Mesothelial cell of epicardium (in vitro differentiated cells): ENCODE data around the gene PTGER2. TPM values are rescaled to one million over a fixed set of nuclear protein-coding genes. Genes with fewer than 3 reads are reported as not detected.

Experiments
- DNase-seq, 2 experiments: peaks; one replicate each; pipeline ENCODE4 v3.0.0; 2021; ENCODE audit warnings: low spot score in 2 of 2; ENCODE audit not compliant: unreplicated experiment in 2 of 2
- H3K27ac Mint-ChIP-seq: 2 replicates; pipeline ENCODE4 v1.8.0; 2021; ENCODE audit warnings: mixed read lengths
- H3K27me3 Mint-ChIP-seq: 2 replicates; pipeline ENCODE4 v1.8.0; 2021; ENCODE audit warnings: low read depth, mixed read lengths
- H3K36me3 Mint-ChIP-seq: 2 replicates; pipeline ENCODE4 v1.8.0; 2021; ENCODE audit warnings: mixed read lengths
- H3K4me1 Mint-ChIP-seq: 2 replicates; pipeline ENCODE4 v1.8.0; 2021; ENCODE audit warnings: mixed read lengths
- H3K4me3 Mint-ChIP-seq: 2 replicates; pipeline ENCODE4 v1.8.0; 2021; ENCODE audit warnings: mild to moderate bottlenecking, moderate library complexity, mixed read lengths
- H3K9me3 Mint-ChIP-seq: 2 replicates; pipeline ENCODE4 v1.8.0; 2021; ENCODE audit warnings: mixed read lengths
- total RNA-seq: library from RNA; stranded (reverse); gene quantifications from 3 replicates; pipeline ENCODE4 v1.2.1, GENCODE V29; 2021
- TF ChIP-seq, protein P1 (sequence below): fragments of 200-600 bp; sonication (generic); IDR thresholded peaks from one replicate; pipeline ENCODE4 v1.5.0; 2021; ENCODE audit warnings: antibody characterized with exemption; ENCODE audit not compliant: unreplicated experiment

PTGER2 gene
- total RNA-seq, 1 donor from 2014 or later, result 6.6 TPM

DNA sequence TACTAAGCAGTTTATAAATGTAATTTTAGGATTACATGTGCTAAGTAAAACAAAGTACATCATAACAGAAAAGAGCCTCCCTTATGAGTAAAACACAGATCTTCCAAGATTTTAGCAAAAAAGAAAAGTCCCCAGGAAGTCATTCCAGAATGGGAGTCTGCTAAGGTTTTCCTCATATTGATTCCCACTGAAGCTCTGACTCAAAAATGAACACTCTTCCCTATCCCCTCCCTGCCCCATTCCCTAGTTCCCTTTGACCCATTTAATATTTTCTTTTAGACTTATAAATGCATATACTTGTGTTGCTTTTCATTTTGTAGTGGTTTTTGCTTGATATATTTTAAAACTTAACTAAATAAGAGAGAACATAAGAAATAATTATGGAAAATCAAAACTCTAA lies 40.1 kb downstream of the PTGER2 start:
- Mint-ChIP-seq H3K9me3 (no peaks in the 10 kb centered on the region), H3K36me3 (no peaks in the 10 kb centered on the region), H3K27me3 (peaks cover 12% of the 10 kb centered on the region), H3K27ac (no peak overlapping the region), H3K4me1 (peaks cover 54% of the 10 kb centered on the region), H3K4me3 (no peak overlapping the region)
- TF ChIP-seq, protein P1, sequence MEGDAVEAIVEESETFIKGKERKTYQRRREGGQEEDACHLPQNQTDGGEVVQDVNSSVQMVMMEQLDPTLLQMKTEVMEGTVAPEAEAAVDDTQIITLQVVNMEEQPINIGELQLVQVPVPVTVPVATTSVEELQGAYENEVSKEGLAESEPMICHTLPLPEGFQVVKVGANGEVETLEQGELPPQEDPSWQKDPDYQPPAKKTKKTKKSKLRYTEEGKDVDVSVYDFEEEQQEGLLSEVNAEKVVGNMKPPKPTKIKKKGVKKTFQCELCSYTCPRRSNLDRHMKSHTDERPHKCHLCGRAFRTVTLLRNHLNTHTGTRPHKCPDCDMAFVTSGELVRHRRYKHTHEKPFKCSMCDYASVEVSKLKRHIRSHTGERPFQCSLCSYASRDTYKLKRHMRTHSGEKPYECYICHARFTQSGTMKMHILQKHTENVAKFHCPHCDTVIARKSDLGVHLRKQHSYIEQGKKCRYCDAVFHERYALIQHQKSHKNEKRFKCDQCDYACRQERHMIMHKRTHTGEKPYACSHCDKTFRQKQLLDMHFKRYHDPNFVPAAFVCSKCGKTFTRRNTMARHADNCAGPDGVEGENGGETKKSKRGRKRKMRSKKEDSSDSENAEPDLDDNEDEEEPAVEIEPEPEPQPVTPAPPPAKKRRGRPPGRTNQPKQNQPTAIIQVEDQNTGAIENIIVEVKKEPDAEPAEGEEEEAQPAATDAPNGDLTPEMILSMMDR, result no peak
- no peak for DNase-seq

DNA sequence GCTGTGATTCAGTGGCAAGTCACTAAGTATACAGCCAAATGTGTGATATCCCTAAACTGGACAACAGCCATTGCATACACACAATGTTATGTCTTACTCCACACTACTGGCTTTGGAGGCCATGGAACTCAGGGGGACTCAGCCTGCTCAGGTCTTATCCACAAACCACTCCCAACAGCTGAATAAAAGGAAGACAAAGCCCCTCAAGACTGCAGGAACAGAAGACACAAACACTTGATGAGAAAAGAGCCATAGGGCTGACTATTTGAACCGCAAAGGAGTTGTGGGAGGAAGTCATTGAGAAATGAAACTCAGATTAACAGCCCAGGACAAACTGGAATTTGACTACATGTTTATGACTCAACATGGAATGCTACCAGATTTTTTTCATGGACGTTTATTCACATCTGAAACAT lies 40.9 kb downstream of the PTGER2 start:
- H3K27ac Mint-ChIP-seq, result peak overlapping the region; percentile 27
- TF ChIP-seq, protein P1, result no peak
- peaks cover 51% of the 10 kb centered on the region for H3K4me1 Mint-ChIP-seq
- H3K27me3 Mint-ChIP-seq, result peaks cover 12% of the 10 kb centered on the region
- no peaks in the 10 kb centered on the region for H3K36me3 Mint-ChIP-seq
- DNase-seq, result no peak
- H3K4me3 Mint-ChIP-seq, result no peak overlapping the region
- H3K9me3 Mint-ChIP-seq, result no peaks in the 10 kb centered on the region

DNA sequence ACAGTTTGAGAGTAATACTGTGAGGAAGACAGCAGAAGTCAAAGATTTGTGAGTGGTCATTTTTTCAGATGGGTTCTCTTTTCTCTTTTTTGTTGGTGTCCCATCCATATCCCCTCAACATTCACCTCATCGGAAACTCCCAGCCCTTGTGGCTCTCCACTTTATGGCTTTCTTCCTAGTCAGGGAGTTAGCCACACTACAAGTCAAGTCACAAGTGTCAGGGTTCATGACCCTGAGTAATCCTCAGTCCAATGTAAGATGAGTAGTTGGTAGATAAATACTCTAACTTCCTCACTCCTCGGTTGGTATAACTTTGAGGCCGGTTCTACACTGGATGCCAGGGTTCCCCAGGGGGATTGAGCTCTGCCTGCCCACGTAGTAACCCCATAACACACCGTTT lies 41.4 kb downstream of the PTGER2 start:
- H3K4me3 Mint-ChIP-seq, result no peak overlapping the region
- H3K9me3 Mint-ChIP-seq, result no peaks in the 10 kb centered on the region
- no peak for DNase-seq
- peaks cover 49% of the 10 kb centered on the region for H3K4me1 Mint-ChIP-seq
- TF ChIP-seq, protein P1, result no peak
- H3K27me3 Mint-ChIP-seq, result peaks cover 12% of the 10 kb centered on the region
- H3K36me3 Mint-ChIP-seq, result no peaks in the 10 kb centered on the region
- H3K27ac Mint-ChIP-seq, result peak overlapping the region; percentile 19

DNA sequence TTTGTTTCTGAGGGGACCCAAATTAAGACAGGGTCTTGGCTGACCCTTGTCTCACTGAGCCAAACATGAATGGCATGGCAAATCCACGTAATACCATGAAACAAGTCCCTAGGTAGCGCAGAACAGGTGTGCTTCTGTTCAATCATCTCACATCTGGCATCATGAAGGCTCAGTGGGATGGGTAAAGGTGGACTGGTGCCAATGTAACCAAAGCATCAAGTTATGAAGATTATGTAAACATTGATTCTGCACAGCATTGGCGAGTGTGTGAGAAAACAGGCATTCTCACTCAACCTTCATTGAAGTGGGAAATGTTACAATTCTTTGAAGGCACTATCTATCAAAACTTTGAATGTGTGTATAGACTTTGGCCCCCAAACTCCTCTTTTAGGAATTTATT lies 41.9 kb downstream of the PTGER2 start:
- no peaks in the 10 kb centered on the region for H3K9me3 Mint-ChIP-seq
- TF ChIP-seq, protein P1, result no peak
- no peak overlapping the region for H3K27ac Mint-ChIP-seq
- H3K27me3 Mint-ChIP-seq, result peaks cover 12% of the 10 kb centered on the region
- H3K4me3 Mint-ChIP-seq, result no peak overlapping the region
- H3K36me3 Mint-ChIP-seq, result no peaks in the 10 kb centered on the region
- DNase-seq, result no peak
- H3K4me1 Mint-ChIP-seq, result peaks cover 45% of the 10 kb centered on the region

DNA sequence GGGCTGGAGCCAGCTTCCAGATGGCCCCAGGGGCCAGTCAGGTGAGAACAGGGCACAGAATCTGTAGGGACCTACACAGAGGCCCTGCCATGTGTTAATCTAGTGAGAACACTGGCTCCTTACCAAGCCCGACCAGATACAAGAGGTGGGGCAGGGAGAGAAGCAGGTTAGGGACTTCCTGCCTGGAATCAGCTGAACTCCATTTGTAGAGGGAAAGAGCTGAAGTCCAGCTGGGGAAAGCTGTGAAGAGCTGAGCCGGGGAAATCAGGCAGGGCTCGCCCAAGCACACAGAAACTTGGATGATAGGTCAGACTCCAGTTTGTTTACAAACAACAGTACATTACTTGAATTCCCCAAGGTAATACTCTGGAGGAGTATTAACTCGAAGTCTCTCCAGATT lies 46.7 kb downstream of the PTGER2 start:
- Mint-ChIP-seq H3K27me3 (peaks cover 4% of the 10 kb centered on the region), H3K36me3 (no peaks in the 10 kb centered on the region), H3K4me1 (peaks cover 20% of the 10 kb centered on the region), H3K9me3 (no peaks in the 10 kb centered on the region), H3K27ac (no peak overlapping the region), H3K4me3 (no peak overlapping the region)
- TF ChIP-seq, protein P1, result no peak
- DNase-seq, result no peak

DNA sequence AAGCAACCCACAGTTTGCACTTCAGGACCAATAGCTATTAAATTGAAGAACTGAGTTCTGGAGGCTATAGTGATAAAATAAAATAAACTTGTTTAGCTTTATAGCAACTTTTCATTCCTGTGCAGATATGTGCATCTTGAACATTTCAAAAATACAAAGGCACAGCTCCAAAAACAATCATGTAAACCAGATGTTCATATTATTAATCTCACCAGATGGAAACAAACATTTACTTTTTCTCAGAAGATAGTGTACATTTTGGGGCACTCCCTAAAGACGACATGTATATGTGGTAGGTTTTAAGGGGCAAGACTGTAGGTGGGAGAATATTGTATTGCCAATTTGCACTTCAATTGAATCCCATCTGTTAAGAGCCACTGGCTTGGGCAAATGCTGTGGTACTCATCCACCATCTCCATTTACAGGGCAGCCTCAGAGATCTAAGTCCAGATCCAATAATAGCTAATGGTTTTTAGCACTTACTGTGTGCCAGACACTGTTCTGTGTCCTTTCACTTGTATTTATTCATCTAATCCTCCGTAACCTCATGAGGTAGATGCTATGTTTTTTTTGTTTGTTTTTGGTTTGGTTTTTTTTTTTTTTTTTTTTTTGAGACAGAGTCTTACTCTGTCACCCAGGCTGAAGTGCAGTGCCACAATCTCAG lies 49.1 kb downstream of the PTGER2 start:
- TF ChIP-seq, protein P1, result no peak
- no peak for DNase-seq
- Mint-ChIP-seq H3K27me3 (peaks cover 3% of the 10 kb centered on the region), H3K27ac (no peak overlapping the region), H3K4me1 (peaks cover 16% of the 10 kb centered on the region), H3K9me3 (no peaks in the 10 kb centered on the region), H3K4me3 (no peak overlapping the region), H3K36me3 (no peaks in the 10 kb centered on the region)
